Body of pancreas (tissue), 4 donors: ENCODE data around the gene GHDC.

Experiments
- POLR2A ChIP-seq, 3 donors: fragments of 450-650 bp; IDR thresholded peaks; one replicate each; pipeline ENCODE4 v1.6.1; 2016; ENCODE audit warnings: antibody characterized with exemption in 3 of 3, mild to moderate bottlenecking in 2 of 3
- TF ChIP-seq, protein P1 (sequence below), 7 experiments: fragments of 450-650 bp in 4 of 7; fragments of 200-600 bp in 3 of 7; sonication (generic) in 3 of 7; IDR thresholded peaks; one replicate each; pipeline ENCODE4 v1.5.1; 2016 to 2019; ENCODE audit warnings: antibody characterized with exemption in 7 of 7

DNA sequence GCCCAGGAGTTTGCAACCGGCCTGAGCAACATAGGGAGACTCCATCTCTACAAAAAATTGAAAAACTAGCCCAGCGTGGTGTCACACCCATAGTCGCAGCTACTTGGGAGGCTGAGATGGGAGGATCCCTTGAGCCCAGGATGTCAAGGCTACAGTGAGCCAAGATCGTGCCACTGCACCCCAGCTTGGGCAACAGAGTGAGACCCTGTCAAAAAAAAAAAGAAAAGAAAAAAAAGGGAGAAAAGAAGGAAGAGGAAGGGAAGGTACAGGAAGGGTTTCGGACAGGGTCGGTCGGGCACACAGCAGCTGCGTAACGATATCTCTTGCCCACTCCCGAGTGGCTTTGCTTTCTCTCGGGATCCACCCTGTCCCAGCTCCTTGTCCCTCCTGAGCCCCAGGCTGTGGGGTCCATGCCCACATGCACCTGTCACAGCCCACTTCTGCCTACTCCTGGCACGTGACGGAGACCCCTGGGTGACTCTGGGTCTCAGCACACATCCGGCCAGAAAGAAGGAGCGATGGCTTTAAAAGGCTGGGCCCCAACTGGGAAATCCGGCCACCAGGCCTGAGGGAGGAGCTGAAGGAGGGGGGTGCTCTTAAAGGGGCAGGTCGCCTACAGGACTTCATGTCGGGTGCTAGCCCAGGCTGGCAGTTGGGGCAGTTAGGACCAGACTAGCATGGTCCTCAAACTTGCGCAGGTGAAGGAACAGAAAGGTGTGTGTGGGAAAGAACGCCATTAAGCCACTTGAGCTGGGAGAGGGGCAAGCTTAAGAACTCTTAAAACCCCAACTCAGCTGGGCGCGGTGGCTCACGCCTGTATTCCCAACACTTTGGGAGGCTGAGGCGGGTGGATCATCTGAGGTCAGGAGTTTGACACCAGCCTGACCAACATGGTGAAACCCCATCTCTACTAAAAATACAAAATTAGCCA, at the start of gene GHDC:
- TF ChIP-seq, protein P1, sequence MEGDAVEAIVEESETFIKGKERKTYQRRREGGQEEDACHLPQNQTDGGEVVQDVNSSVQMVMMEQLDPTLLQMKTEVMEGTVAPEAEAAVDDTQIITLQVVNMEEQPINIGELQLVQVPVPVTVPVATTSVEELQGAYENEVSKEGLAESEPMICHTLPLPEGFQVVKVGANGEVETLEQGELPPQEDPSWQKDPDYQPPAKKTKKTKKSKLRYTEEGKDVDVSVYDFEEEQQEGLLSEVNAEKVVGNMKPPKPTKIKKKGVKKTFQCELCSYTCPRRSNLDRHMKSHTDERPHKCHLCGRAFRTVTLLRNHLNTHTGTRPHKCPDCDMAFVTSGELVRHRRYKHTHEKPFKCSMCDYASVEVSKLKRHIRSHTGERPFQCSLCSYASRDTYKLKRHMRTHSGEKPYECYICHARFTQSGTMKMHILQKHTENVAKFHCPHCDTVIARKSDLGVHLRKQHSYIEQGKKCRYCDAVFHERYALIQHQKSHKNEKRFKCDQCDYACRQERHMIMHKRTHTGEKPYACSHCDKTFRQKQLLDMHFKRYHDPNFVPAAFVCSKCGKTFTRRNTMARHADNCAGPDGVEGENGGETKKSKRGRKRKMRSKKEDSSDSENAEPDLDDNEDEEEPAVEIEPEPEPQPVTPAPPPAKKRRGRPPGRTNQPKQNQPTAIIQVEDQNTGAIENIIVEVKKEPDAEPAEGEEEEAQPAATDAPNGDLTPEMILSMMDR (IDR thresholded peaks at IDR 0.05): peak in 4 of 7 experiments; percentile 2 to 38 (median 8)
- TF ChIP-seq POLR2A (IDR thresholded peaks at IDR 0.05): peak in 2 of 3 donors; percentile 42 to 44
